GM12891 (cell line): ENCODE results near the gene UBE2M.

Source experiments
- DNase-seq: peaks from one replicate; pipeline ENCODE4 v3.0.0; 2011; ENCODE audit warnings: low spot score; ENCODE audit not compliant: insufficient read length
- FAIRE-seq: peaks from 2 replicates; lab custom pipeline; 2011; peaks lifted over from hg19 to GRCh38; lab: Jason Lieb, UNC
- PAX5 ChIP-seq: IDR thresholded peaks from 2 replicates; pipeline ENCODE4 v1.6.1; 2011; ENCODE audit warnings: low read length, moderate library complexity, mild to moderate bottlenecking; ENCODE audit not compliant: insufficient read depth, severe bottlenecking
- POLR2A ChIP-seq: IDR thresholded peaks from 2 replicates; pipeline ENCODE4 v1.6.1; 2011; ENCODE audit warnings: low read depth, low read length, control low read depth
- POLR2AphosphoS5 ChIP-seq: IDR thresholded peaks from 2 replicates; pipeline ENCODE4 v1.6.1; 2011; ENCODE audit warnings: low read depth, low read length, control low read depth
- POU2F2 ChIP-seq: IDR thresholded peaks from 2 replicates; pipeline ENCODE4 v1.6.1; 2011; ENCODE audit warnings: low read depth, mild to moderate bottlenecking, control low read depth, low read length, moderate library complexity
- SPI1 ChIP-seq: IDR thresholded peaks from 2 replicates; pipeline ENCODE4 v1.6.1; 2011; ENCODE audit warnings: low read depth, low read length, control low read depth
- TAF1 ChIP-seq: IDR thresholded peaks from 2 replicates; pipeline ENCODE4 v1.6.1; 2011; ENCODE audit warnings: low read depth, low read length, control low read depth

UBE2M gene

GRCh38 chr19:58519087-58519354 is 39.4 kb downstream of the UBE2M start:
- FAIRE-seq (peak; percentile 75), DNase-seq (no peak)
- TF ChIP-seq POU2F2 (no peak), POLR2AphosphoS5 (no peak), PAX5 (no peak), POLR2A (no peak), SPI1 (no peak), TAF1 (no peak)

GRCh38 chr19:58518256-58519086 is 39.9 kb downstream of the UBE2M start:
- no peak for DNase-seq
- FAIRE-seq = peak; percentile 23
- TF ChIP-seq POLR2AphosphoS5 (no peak), TAF1 (no peak), SPI1 (peak; percentile 38)

- DNase-seq = no peak
- no peak for FAIRE-seq
- TF ChIP-seq POLR2AphosphoS5 = 0 out of 2 replicates have a peak, but pooled peaks have one; percentile 37
- no peak for TF ChIP-seq PAX5
Measured at GRCh38 chr19:58516964-58517833, 41.2 kb downstream of the UBE2M start.

- TF ChIP-seq TAF1 (no peak), PAX5 (no peak), SPI1 (no peak), POLR2AphosphoS5 (no peak)
- DNase-seq (no peak), FAIRE-seq (no peak)
Measured at GRCh38 chr19:58516246-58516836, 42.1 kb downstream of the UBE2M start.

GRCh38 chr19:58515259-58515658 is 43.2 kb downstream of the UBE2M start:
- TF ChIP-seq TAF1 (no peak), POU2F2 (no peak), SPI1 (no peak), POLR2A (no peak), PAX5 (no peak), POLR2AphosphoS5 (no peak)
- FAIRE-seq (no peak), DNase-seq (no peak)

GRCh38 chr19:58514564-58515022 is 43.8 kb downstream of the UBE2M start:
- TF ChIP-seq SPI1 = no peak
- DNase-seq = no peak
- FAIRE-seq = no peak

GRCh38 chr19:58513694-58514563 is 44.5 kb downstream of the UBE2M start:
- DNase-seq (peak; percentile 99), FAIRE-seq (peak; percentile 100)
- 0 out of 2 replicates have a peak, but pooled peaks have one; percentile 64 for TF ChIP-seq TAF1
- peak; percentile 90 for TF ChIP-seq POLR2A
- TF ChIP-seq SPI1 = no peak
- peak; percentile 72 for TF ChIP-seq PAX5
- TF ChIP-seq POU2F2 = peak; percentile 62
- TF ChIP-seq POLR2AphosphoS5 = peak; percentile 87

GRCh38 chr19:58513213-58513693 is 45.2 kb downstream of the UBE2M start:
- FAIRE-seq = peak; percentile 16
- DNase-seq = no peak
- no peak for TF ChIP-seq SPI1
- no peak for TF ChIP-seq POU2F2
- no peak for TF ChIP-seq POLR2AphosphoS5
- TF ChIP-seq POLR2A = no peak
- no peak for TF ChIP-seq TAF1
- TF ChIP-seq PAX5 = no peak
